Activated naive CD4-positive, alpha-beta T cell treated with anti-CD3 and anti-CD28 coated beads, Interleukin-2, amount 50 U/mL, for 24 hours (primary cell): ENCODE data around the gene C5.

Experiments used
- H3K27ac Mint-ChIP-seq: one replicate; pipeline ENCODE4 v1.8.0; 2021; ENCODE audit warnings: mild to moderate bottlenecking, mixed read lengths
- H3K27me3 Mint-ChIP-seq: one replicate; pipeline ENCODE4 v1.8.0; 2021; ENCODE audit warnings: mixed read lengths
- H3K36me3 Mint-ChIP-seq: one replicate; pipeline ENCODE4 v1.8.0; 2021; ENCODE audit warnings: mixed read lengths
- H3K4me1 Mint-ChIP-seq: one replicate; pipeline ENCODE4 v1.8.0; 2021; ENCODE audit warnings: mixed read lengths
- H3K4me3 Mint-ChIP-seq: one replicate; pipeline ENCODE4 v1.8.0; 2021; ENCODE audit warnings: mild to moderate bottlenecking, mixed read lengths
- H3K9me3 Mint-ChIP-seq: one replicate; pipeline ENCODE4 v1.8.0; 2021; ENCODE audit warnings: mixed read lengths

Gene C5

GRCh38 chr9:120905315-120906164 lies 144.5 kb downstream of the C5 start:
- peaks cover 42% of the 10 kb centered on the region for H3K36me3 Mint-ChIP-seq
- H3K27ac Mint-ChIP-seq: peak overlapping the region; percentile 85
- no peaks in the 10 kb centered on the region for H3K27me3 Mint-ChIP-seq
- no peaks in the 10 kb centered on the region for H3K9me3 Mint-ChIP-seq
- H3K4me3 Mint-ChIP-seq: peak overlapping the region; percentile 54
- peaks cover 91% of the 10 kb centered on the region for H3K4me1 Mint-ChIP-seq

- H3K4me1 Mint-ChIP-seq: peaks cover 91% of the 10 kb centered on the region
- peak overlapping the region; percentile 82 for H3K27ac Mint-ChIP-seq
- H3K4me3 Mint-ChIP-seq: peak overlapping the region; percentile 59
- peaks cover 38% of the 10 kb centered on the region for H3K36me3 Mint-ChIP-seq
- no peaks in the 10 kb centered on the region for H3K27me3 Mint-ChIP-seq
- no peaks in the 10 kb centered on the region for H3K9me3 Mint-ChIP-seq
Measured at GRCh38 chr9:120904978-120905301, 145.1 kb downstream of the C5 start.

GRCh38 chr9:120904061-120904977 lies 145.8 kb downstream of the C5 start:
- peak overlapping the region; percentile 59 for H3K4me3 Mint-ChIP-seq
- H3K4me1 Mint-ChIP-seq: peaks cover 90% of the 10 kb centered on the region
- peak overlapping the region; percentile 99 for H3K27ac Mint-ChIP-seq
- H3K9me3 Mint-ChIP-seq: no peaks in the 10 kb centered on the region
- H3K27me3 Mint-ChIP-seq: no peaks in the 10 kb centered on the region
- peaks cover 36% of the 10 kb centered on the region for H3K36me3 Mint-ChIP-seq

- peaks cover 90% of the 10 kb centered on the region for H3K4me1 Mint-ChIP-seq
- no peaks in the 10 kb centered on the region for H3K27me3 Mint-ChIP-seq
- peak overlapping the region; percentile 56 for H3K4me3 Mint-ChIP-seq
- H3K27ac Mint-ChIP-seq: peak overlapping the region; percentile 99
- H3K9me3 Mint-ChIP-seq: no peaks in the 10 kb centered on the region
- peaks cover 32% of the 10 kb centered on the region for H3K36me3 Mint-ChIP-seq
Measured at GRCh38 chr9:120902569-120903535, 147.2 kb downstream of the C5 start.
